Vagina (tissue), 2 donors: ENCODE data around the gene CHRM1. TPM values are rescaled to one million over a fixed set of nuclear protein-coding genes. Genes with fewer than 3 reads are reported as not detected.
"Not testable (repeated sequence)": the region's sequence is repeated elsewhere in the genome, so short reads cannot be mapped to it uniquely, and the experiment has no call there.

Source experiments
- DNase-seq, 2 donors: peaks; one replicate each; pipeline ENCODE4 v3.0.0-alpha.2; 2017; ENCODE audit errors: extremely low spot score in 2 of 2
- H3K27ac ChIP-seq: fragments of 200-600 bp; sonication (generic); one replicate; pipeline ENCODE4 v1.5.1; 2019
- H3K27me3 ChIP-seq: fragments of 200-600 bp; sonication (generic); one replicate; pipeline ENCODE4 v1.5.1; 2019
- H3K36me3 ChIP-seq, 2 donors: fragments of 200-600 bp; sonication (generic); one replicate each; pipeline ENCODE4 v1.5.1; 2017 to 2019
- H3K4me1 ChIP-seq: fragments of 200-600 bp; sonication (generic); one replicate; pipeline ENCODE4 v1.5.1; 2019
- H3K4me3 ChIP-seq, 2 donors: fragments of 200-600 bp; sonication (generic); 1 replicate in 1 of 2; 2 replicates in 1 of 2; pipeline ENCODE4 v1.5.1; 2016 to 2019
- H3K9me3 ChIP-seq: fragments of 200-600 bp; sonication (generic); one replicate; pipeline ENCODE4 v1.5.1; 2019
- POLR2A ChIP-seq, 2 donors: fragments of 450-650 bp; IDR thresholded peaks; one replicate each; pipeline ENCODE4 v1.6.1; 2017; ENCODE audit warnings: antibody characterized with exemption in 2 of 2, mild to moderate bottlenecking in 2 of 2, moderate library complexity in 2 of 2
- POLR2AphosphoS5 ChIP-seq, 2 donors: sonication (generic); formaldehyde crosslinking; IDR thresholded peaks; one replicate each; pipeline ENCODE4 v1.9.0; 2017; ENCODE audit warnings: antibody characterized with exemption in 2 of 2, mild to moderate bottlenecking in 2 of 2, low read depth in 1 of 2; ENCODE audit not compliant: insufficient read depth in 1 of 2
- intact Hi-C: fragments of 100-400 bp; cut with DNase I; formaldehyde crosslinking; loops from one replicate; pipeline ENCODE4 v1.15.1; 2023
- total RNA-seq: library from RNA; depleted of rRNA; stranded (reverse); fragments of >200 nt; gene quantifications from one replicate; pipeline ENCODE4 v1.2.3, GENCODE V29; 2016
- TF ChIP-seq, protein P1 (sequence below), 3 experiments: fragments of 450-650 bp in 2 of 3; fragments of 200-600 bp in 1 of 3; sonication (generic) in 1 of 3; IDR thresholded peaks; one replicate each; pipeline ENCODE4 v1.5.1; 2017 to 2019; ENCODE audit warnings: antibody characterized with exemption in 3 of 3, mild to moderate bottlenecking in 2 of 3, moderate library complexity in 2 of 3

CHRM1 gene
- total RNA-seq, 1 donor from 2014 or later, result not detected

DNA sequence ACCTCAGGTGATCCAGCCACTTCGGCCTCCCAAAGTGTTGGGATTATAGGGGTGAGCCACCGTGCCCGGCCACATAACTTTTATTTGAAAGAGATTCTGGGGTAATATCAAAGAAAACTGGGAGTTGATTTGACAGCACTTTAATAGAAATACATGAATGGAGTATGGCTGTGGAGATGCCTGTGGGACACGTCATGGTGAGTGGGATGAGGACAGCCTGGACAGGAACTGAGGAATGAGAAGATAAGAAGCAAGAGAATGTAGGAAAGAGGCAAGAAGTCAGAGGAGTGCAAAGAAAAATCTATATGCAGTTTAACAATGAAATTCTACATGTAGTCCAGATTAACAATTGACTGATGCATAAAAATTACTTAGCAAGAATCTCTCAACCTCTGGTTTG lies 32.6 kb upstream of the CHRM1 start:
- no peaks in the 10 kb centered on the region for H3K27me3 ChIP-seq
- no peak overlapping the region for H3K4me3 ChIP-seq
- peak in 1 of 2 donors; percentile 16 for DNase-seq
- no peaks in the 10 kb centered on the region for H3K36me3 ChIP-seq
- H3K27ac ChIP-seq, result no peak overlapping the region
- no peaks in the 10 kb centered on the region for H3K9me3 ChIP-seq
- peaks cover 3% of the 10 kb centered on the region for H3K4me1 ChIP-seq
- no peak for TF ChIP-seq POLR2A (IDR thresholded peaks at IDR 0.05)
- TF ChIP-seq POLR2AphosphoS5 (IDR thresholded peaks at IDR 0.05; ENCODE audit: insufficient read depth in 1 of 2, low read depth in 1 of 2), result no peak
- TF ChIP-seq, protein P1, sequence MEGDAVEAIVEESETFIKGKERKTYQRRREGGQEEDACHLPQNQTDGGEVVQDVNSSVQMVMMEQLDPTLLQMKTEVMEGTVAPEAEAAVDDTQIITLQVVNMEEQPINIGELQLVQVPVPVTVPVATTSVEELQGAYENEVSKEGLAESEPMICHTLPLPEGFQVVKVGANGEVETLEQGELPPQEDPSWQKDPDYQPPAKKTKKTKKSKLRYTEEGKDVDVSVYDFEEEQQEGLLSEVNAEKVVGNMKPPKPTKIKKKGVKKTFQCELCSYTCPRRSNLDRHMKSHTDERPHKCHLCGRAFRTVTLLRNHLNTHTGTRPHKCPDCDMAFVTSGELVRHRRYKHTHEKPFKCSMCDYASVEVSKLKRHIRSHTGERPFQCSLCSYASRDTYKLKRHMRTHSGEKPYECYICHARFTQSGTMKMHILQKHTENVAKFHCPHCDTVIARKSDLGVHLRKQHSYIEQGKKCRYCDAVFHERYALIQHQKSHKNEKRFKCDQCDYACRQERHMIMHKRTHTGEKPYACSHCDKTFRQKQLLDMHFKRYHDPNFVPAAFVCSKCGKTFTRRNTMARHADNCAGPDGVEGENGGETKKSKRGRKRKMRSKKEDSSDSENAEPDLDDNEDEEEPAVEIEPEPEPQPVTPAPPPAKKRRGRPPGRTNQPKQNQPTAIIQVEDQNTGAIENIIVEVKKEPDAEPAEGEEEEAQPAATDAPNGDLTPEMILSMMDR (IDR thresholded peaks at IDR 0.05), result no peak
- intact Hi-C loops, result no loop called here

GRCh38 chr11:62948765-62949320 lies 27.7 kb upstream of the CHRM1 start:
- intact Hi-C loops, result no loop called here
- TF ChIP-seq, protein P1 (IDR thresholded peaks at IDR 0.05), result no peak
- TF ChIP-seq POLR2AphosphoS5 (IDR thresholded peaks at IDR 0.05; ENCODE audit: insufficient read depth in 1 of 2, low read depth in 1 of 2), result no peak
- no peak for TF ChIP-seq POLR2A (IDR thresholded peaks at IDR 0.05)
- DNase-seq, result peak in 1 of 2 donors; percentile 70
- H3K4me1 ChIP-seq, result no peaks in the 10 kb centered on the region
- no peaks in the 10 kb centered on the region for H3K36me3 ChIP-seq
- no peak overlapping the region for H3K27ac ChIP-seq
- H3K9me3 ChIP-seq, result no peaks in the 10 kb centered on the region
- H3K27me3 ChIP-seq, result no peaks in the 10 kb centered on the region
- no peak overlapping the region for H3K4me3 ChIP-seq

DNA sequence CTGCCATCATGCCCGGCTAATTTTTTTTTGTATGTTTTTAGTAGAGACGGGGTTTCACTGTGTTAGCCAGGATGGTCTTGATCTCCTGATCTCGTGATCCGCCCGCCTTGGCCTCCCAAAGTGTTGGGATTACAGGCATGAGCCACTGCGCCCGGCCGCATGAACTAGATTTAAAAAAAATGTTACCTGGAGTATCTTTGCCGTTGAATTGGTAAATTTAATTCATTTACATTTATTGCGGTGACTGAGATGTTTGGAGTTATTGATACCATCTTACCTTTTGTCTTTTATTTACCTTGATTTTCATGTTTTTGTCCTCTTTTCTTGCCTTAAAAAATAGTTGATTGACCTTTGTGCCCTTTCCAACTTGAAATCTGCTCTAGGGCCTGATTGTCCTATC lies 24.4 kb upstream of the CHRM1 start:
- DNase-seq, H3K27ac ChIP-seq, H3K4me3 ChIP-seq, H3K27me3 ChIP-seq, H3K4me1 ChIP-seq, intact Hi-C loops, H3K36me3 ChIP-seq, H3K9me3 ChIP-seq: not testable (repeated sequence)

DNA sequence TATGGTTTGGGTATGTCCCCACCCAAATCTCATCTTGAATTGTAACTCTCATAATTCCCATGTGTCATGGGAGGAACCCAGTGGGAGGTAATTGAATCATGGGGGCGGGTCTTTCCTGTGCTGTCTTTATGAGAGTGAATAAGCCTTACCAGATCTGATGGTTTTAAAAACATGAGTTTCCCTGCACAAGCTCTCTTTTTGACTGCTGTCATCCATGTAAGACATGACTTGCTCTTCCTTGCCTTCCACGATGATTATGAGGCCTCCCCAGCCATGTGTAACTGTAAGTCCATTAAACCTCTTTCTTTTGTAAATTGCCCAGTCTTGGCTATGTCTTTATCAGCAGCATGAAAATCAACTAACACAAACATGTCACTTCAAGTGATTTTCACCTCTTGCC lies 16.4 kb upstream of the CHRM1 start:
- H3K4me3 ChIP-seq, H3K27ac ChIP-seq, H3K4me1 ChIP-seq, H3K36me3 ChIP-seq, H3K9me3 ChIP-seq, H3K27me3 ChIP-seq, intact Hi-C loops, DNase-seq: not testable (repeated sequence)

DNA sequence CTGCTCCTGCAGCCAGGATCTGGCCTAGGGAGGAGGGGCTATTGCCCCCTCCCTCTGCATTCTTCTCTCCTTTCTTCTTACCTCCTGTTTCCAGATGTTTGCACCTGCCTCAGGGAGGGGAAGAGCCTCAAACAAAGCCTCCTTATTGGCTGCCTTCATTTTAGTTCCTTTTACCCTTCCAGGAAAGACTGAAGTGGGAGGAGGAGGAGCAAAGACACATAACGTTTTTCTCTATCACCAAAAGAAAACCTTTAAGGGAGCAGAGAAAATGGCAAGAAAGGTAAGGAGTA lies 13.3 kb upstream of the CHRM1 start:
- no peak overlapping the region for H3K4me3 ChIP-seq
- H3K27me3 ChIP-seq, result no peaks in the 10 kb centered on the region
- H3K36me3 ChIP-seq, result no peaks in the 10 kb centered on the region
- DNase-seq, result no peak
- H3K9me3 ChIP-seq, result no peaks in the 10 kb centered on the region
- no peak for TF ChIP-seq POLR2AphosphoS5 (IDR thresholded peaks at IDR 0.05; ENCODE audit: insufficient read depth in 1 of 2, low read depth in 1 of 2)
- TF ChIP-seq POLR2A (IDR thresholded peaks at IDR 0.05), result no peak
- TF ChIP-seq, protein P1 (IDR thresholded peaks at IDR 0.05), result no peak
- intact Hi-C loops, result no loop called here
- H3K27ac ChIP-seq, result no peak overlapping the region
- H3K4me1 ChIP-seq, result no peaks in the 10 kb centered on the region

- H3K27ac ChIP-seq, result no peak overlapping the region
- DNase-seq, result no peak
- intact Hi-C loops, result no loop called here
- no peak overlapping the region for H3K4me3 ChIP-seq
- no peaks in the 10 kb centered on the region for H3K4me1 ChIP-seq
- H3K36me3 ChIP-seq, result no peaks in the 10 kb centered on the region
- no peaks in the 10 kb centered on the region for H3K9me3 ChIP-seq
- H3K27me3 ChIP-seq, result no peaks in the 10 kb centered on the region
- TF ChIP-seq POLR2A (IDR thresholded peaks at IDR 0.05) (no peak), POLR2AphosphoS5 (IDR thresholded peaks at IDR 0.05; ENCODE audit: insufficient read depth in 1 of 2, low read depth in 1 of 2) (no peak)
- TF ChIP-seq, protein P1 (IDR thresholded peaks at IDR 0.05), result no peak
Observed at GRCh38 chr11:62933750-62934495, 12.8 kb upstream of the CHRM1 start.
